Ascending aorta (tissue), 2 donors: Measurements from ENCODE around the gene PBX3. TPM values are rescaled to one million over a fixed set of nuclear protein-coding genes. Genes with fewer than 3 reads are reported as not detected.

Source experiments
- DNase-seq, 2 donors: peaks; one replicate each; pipeline ENCODE4 v3.0.0-alpha.2; 2019; ENCODE audit warnings: low spot score in 2 of 2
- H3K27ac ChIP-seq, 2 donors: fragments of 200-600 bp; sonication (generic); one replicate each; pipeline ENCODE4 v1.5.1; 2016 to 2017; ENCODE audit warnings: mild to moderate bottlenecking in 1 of 2
- H3K27me3 ChIP-seq: fragments of 200-600 bp; sonication (generic); one replicate; pipeline ENCODE4 v1.5.1; 2017
- H3K36me3 ChIP-seq, 2 donors: fragments of 200-600 bp; sonication (generic); one replicate each; pipeline ENCODE4 v1.5.1; 2016
- H3K4me1 ChIP-seq, 2 donors: fragments of 200-600 bp; sonication (generic); one replicate each; pipeline ENCODE4 v1.5.1; 2016 to 2017; ENCODE audit warnings: mild to moderate bottlenecking in 1 of 2
- H3K4me3 ChIP-seq, 2 donors: fragments of 200-600 bp; sonication (generic); one replicate each; pipeline ENCODE4 v1.5.1; 2016 to 2017; ENCODE audit warnings: mild to moderate bottlenecking in 1 of 2
- H3K9me3 ChIP-seq, 2 donors: fragments of 200-600 bp; sonication (generic); one replicate each; pipeline ENCODE4 v1.5.1; 2016
- intact Hi-C: fragments of 100-400 bp; cut with DNase I; formaldehyde crosslinking; loops from one replicate; pipeline ENCODE4 v1.15.1; 2023
- total RNA-seq: library from RNA; depleted of rRNA; stranded (reverse); fragments of >200 nt; gene quantifications from one replicate; pipeline ENCODE4 v1.1.0, GENCODE V29; 2016
- TF ChIP-seq, protein P1 (sequence below), 3 experiments: fragments of 200-600 bp in 2 of 3; fragments of 450-650 bp in 1 of 3; sonication (generic) in 2 of 3; IDR thresholded peaks; one replicate each; pipeline ENCODE4 v1.5.1; 2016 to 2019; ENCODE audit warnings: antibody characterized with exemption in 3 of 3, mild to moderate bottlenecking in 1 of 3, moderate library complexity in 1 of 3

Gene PBX3
- total RNA-seq, 1 donor from 2014 or later: 24.3 TPM

DNA sequence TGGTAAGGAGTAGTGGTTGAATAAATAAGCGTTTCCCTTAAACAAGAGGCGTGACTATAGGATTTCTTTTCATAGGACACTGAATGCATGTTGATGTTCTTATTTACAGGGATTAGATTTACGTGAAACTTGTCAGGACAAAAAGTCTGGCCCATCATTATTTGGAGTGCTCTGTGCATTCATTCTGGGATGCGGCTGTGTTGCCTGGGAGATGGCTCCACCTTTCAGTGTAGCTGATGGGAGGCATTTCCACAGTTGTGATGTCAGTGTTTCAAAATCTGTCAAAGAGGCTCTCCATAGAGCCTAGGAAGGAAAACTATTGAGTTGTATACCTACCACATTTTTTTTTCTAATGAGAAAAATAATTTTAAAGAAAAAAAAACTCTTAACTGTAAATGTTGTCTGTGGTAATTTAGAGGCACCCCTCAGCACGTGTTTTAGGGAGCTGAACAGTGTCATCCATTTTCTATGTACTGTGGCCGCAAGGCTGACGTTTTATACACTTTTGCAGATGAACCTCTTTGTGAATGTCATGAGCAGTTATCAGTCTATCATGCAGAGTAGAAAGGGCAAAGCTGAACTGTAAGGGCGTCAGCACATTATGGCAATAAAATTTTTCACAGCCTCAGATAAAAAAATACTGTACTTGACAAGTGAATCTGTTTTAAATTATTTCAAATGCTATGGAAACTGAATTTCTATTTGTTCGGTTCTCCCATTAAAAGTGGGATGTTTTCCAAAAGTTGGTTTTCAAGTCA lies 202.7 kb downstream of the PBX3 start:
- TF ChIP-seq, protein P1, sequence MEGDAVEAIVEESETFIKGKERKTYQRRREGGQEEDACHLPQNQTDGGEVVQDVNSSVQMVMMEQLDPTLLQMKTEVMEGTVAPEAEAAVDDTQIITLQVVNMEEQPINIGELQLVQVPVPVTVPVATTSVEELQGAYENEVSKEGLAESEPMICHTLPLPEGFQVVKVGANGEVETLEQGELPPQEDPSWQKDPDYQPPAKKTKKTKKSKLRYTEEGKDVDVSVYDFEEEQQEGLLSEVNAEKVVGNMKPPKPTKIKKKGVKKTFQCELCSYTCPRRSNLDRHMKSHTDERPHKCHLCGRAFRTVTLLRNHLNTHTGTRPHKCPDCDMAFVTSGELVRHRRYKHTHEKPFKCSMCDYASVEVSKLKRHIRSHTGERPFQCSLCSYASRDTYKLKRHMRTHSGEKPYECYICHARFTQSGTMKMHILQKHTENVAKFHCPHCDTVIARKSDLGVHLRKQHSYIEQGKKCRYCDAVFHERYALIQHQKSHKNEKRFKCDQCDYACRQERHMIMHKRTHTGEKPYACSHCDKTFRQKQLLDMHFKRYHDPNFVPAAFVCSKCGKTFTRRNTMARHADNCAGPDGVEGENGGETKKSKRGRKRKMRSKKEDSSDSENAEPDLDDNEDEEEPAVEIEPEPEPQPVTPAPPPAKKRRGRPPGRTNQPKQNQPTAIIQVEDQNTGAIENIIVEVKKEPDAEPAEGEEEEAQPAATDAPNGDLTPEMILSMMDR (IDR thresholded peaks at IDR 0.05): no peak
- Histone ChIP-seq H3K27ac (no peak overlapping the region), H3K9me3 (peaks cover 0 to 12% of the 10 kb centered on the region in 2 donors), H3K27me3 (no peaks in the 10 kb centered on the region), H3K4me3 (no peak overlapping the region), H3K36me3 (peaks cover 0 to 4% of the 10 kb centered on the region in 2 donors), H3K4me1 (no peaks in the 10 kb centered on the region)
- DNase-seq: no peak
- intact Hi-C loops: no loop called here

DNA sequence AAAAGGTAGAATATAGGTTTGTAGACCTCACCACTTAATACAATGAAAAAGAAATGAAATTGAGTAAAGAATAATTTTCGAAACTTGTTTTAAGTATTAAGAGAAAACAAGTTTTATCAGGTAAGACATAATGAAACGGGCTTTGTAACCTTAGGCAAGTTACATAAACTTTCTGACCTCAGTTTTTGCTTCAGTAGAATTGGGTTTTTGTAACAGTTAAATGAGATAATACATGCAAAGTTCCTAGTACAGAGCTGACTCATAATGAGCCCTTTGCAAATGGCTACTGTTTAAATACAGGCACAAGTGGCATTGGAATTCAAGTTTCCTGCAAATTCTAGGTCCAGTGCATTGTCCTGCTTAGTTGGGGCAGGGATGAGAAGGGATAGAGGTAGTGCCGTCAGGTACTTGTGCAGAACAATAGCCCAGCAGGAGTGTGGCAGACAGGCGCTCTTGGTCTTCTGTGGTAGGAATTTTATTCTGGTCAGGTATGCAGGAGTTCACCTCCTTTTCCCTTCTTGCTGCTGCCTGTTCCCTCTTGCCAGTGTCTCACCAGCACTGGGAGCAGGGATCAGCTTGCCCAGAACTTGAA lies 203.8 kb downstream of the PBX3 start:
- no peak overlapping the region for H3K4me3 ChIP-seq
- TF ChIP-seq, protein P1 (IDR thresholded peaks at IDR 0.05): no peak
- peaks cover 0 to 6% of the 10 kb centered on the region in 2 donors for H3K9me3 ChIP-seq
- no peaks in the 10 kb centered on the region for H3K36me3 ChIP-seq
- no peaks in the 10 kb centered on the region for H3K27me3 ChIP-seq
- H3K4me1 ChIP-seq: no peaks in the 10 kb centered on the region
- H3K27ac ChIP-seq: no peak overlapping the region
- intact Hi-C loops: no loop called here
- no peak for DNase-seq

DNA sequence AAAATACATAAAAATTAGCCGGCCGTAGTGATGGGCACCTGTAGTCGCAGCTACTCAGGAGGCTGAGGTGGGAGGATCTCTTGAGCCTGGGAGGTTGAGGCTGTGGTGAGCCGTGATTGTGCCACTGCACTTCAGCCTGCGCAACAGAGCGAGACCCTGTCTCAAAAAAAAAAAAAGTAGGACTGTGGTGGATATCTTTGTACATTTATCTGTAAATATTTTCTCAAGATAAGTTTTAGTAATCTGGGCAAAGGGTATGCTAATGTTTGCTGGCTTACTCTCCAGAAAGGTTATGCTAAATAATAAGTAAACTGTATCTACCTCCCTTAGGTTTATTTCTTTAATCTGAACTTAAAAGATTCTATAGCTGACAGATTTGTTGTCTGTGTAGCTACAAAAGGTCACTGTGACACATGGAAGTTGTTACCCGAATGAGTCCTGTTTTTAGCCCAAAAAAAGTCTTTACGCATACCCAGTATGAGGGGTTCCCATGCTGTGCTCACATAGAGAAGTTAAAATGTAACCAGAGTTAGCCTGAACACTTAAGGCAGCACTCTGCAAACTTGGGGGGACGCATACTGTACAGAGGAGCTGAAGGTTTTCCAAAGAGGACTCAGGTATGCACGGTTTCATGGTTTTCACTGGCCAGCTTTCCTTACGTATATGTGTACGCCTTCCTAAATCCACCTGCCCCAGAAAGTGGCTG lies 206.3 kb downstream of the PBX3 start:
- no peak for DNase-seq
- Histone ChIP-seq H3K4me3 (no peak overlapping the region), H3K36me3 (no peaks in the 10 kb centered on the region), H3K4me1 (no peaks in the 10 kb centered on the region), H3K27me3 (no peaks in the 10 kb centered on the region), H3K27ac (no peak overlapping the region), H3K9me3 (no peaks in the 10 kb centered on the region)
- TF ChIP-seq, protein P1 (IDR thresholded peaks at IDR 0.05): no peak
- intact Hi-C loops: no loop called here

DNA sequence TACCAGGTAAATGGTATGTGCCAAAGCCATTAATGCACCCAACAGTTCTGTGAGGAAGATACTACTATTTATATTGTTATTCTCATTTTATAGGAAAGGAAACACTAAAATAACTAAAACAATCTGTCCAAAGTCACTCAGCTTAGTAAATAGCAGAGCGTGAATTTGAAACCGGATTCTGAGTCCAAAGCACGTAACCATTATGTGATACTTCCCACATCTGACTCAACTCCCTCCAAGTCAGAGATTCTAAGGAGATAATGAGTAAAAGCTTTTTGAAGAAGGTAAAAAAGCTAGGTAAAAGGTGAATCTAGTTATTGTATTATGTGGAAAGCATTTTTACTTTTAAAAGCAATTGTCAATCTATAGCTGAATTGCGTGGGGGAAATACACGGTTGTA lies 208.9 kb downstream of the PBX3 start:
- H3K36me3 ChIP-seq: no peaks in the 10 kb centered on the region
- intact Hi-C loops: no loop called here
- no peak for DNase-seq
- no peak overlapping the region for H3K27ac ChIP-seq
- TF ChIP-seq, protein P1 (IDR thresholded peaks at IDR 0.05): no peak
- H3K4me1 ChIP-seq: no peaks in the 10 kb centered on the region
- no peaks in the 10 kb centered on the region for H3K9me3 ChIP-seq
- no peak overlapping the region for H3K4me3 ChIP-seq
- H3K27me3 ChIP-seq: no peaks in the 10 kb centered on the region

DNA sequence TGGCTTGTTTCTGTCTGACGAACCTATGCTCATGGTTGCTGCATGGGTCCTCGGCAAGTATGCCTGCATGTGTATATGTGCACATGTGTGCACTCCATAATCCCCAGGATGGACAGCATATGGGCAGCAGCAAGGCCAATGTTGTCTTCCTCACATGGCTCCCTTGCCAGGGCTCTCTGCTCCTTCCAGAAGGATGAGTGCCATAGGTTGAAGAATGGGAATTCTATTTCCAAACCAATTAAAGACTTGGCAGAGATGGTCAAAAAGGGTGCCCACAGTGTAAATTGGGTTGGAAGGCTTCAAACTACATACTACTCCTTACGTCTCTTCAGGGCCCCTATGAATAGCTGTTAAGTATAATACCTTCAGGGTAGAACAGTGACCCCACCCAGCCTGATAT lies 212.1 kb downstream of the PBX3 start:
- TF ChIP-seq, protein P1 (IDR thresholded peaks at IDR 0.05): no peak
- Histone ChIP-seq H3K27ac (no peak overlapping the region), H3K9me3 (no peaks in the 10 kb centered on the region), H3K4me3 (no peak overlapping the region), H3K4me1 (no peaks in the 10 kb centered on the region), H3K27me3 (no peaks in the 10 kb centered on the region), H3K36me3 (peaks cover 5 to 6% of the 10 kb centered on the region in 2 donors)
- intact Hi-C loops: no loop called here
- DNase-seq: no peak
